HS-5 (cell line): Measurements from ENCODE around the gene HYOU1.
"Not testable (repeated sequence)": the region's sequence is repeated elsewhere in the genome, so short reads cannot be mapped to it uniquely, and the experiment has no call there.

Source experiments
- DNase-seq: peaks from one replicate; pipeline ENCODE4 v3.0.0-alpha.2; 2012; ENCODE audit warnings: low read depth

HYOU1 gene

GRCh38 chr11:119019996-119020395, 37.0 kb downstream of the HYOU1 start:
- no peak for DNase-seq

- DNase-seq, result peak; percentile 96
Observed at GRCh38 chr11:119018074-119018938, 38.7 kb downstream of the HYOU1 start, which contains the start of the genes RPS25 and TRAPPC4. RPS25 (minus strand) TSS chr11:119018343; CDS start chr11:119018284, 59 bp downstream. TRAPPC4 (plus strand) TSS chr11:119018766; CDS start chr11:119018796, 30 bp downstream.

DNA sequence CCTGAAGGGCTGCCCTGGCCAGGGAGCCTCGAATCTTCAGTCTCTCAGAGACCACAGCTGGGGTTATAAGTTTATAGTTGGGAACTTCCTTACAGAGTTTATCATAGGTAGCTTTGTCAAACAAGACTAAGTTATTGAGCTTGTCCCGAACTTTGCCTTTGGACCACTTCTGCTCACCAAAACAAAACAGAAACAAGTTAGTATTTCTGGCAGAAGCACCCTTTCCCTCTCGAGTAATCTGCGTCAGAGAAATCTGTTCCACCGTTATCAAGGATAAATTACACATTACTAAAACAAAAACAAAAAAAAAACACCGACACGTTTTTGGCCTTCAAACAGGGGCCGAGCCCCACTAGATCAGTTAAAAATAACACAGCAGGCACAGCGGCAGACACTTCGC, 39.6 kb downstream of the HYOU1 start:
- DNase-seq, result not testable (repeated sequence)

DNA sequence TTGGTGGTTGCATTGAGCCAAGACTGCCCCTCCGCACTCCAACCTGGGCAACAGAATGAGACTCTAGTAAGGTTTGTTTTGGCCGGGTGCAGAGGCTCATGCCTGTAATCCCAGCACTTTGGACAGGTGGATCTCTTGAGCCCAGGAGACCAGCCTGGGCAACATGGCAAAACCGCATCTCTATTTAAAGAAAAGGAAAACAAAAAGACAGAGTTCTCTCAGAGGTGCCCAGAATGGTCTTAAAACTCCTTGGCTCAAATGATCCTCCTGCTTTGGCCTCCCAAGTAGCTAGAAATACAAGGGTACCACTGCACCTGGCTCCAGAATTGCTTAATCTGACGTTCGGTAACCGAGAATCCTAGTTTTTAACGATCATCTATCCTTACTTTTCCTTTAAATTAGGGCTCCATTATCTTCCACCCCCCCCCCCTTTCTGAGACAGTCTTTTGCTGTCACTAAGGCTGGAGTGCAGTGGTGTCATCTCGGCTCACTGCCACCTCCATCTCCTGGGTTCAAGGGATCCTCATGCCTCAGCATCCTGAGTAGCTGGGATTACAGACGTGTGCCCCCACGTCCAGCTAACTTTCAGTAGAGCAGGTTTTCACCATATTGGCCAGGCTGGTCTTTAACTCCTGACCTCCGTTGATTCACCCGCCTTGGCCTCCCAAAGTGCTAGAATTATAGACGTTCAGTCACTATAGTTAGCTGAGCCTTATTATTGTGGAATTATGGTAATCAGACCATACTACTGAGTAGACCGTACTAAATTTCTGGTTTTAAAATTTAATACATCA, 40.6 kb downstream of the HYOU1 start:
- no peak for DNase-seq

- DNase-seq, result no peak
Observed at GRCh38 chr11:119015054-119015611, 41.9 kb downstream of the HYOU1 start.

DNA sequence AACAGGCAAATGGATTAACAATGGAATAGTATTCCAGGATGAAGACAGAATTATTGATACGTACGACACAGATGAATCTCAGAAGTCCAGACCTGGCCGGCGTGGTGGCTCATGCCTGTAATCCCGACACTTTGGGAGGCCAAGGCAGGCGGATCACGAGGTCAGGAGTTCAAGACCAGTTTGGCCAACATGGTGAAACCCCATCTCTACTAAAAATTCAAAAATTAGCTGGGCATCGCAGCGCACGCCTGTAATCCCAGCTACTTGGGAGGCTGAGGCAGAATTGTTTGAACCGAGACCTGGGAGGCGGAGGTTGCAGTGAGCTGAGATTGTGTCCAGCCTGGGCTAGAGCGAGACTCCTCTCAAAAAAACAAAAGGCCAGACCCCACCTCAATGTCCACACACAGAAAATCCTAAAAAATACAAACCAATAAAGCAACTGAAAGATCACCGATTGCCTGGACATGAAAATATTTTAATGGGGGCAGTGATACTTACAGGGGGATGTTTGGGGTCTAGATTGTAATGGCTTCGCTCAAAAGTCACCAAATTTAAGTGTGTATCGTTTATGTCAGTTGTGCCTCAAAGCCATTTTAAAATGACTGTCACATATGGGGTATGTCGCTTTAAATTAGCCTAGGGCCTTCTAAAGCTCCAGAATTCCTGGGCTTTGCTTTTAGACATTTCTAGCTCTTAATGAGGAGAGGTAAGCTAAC, 42.6 kb downstream of the HYOU1 start:
- no peak for DNase-seq

GRCh38 chr11:119012629-119013170, 44.3 kb downstream of the HYOU1 start:
- no peak for DNase-seq

DNA sequence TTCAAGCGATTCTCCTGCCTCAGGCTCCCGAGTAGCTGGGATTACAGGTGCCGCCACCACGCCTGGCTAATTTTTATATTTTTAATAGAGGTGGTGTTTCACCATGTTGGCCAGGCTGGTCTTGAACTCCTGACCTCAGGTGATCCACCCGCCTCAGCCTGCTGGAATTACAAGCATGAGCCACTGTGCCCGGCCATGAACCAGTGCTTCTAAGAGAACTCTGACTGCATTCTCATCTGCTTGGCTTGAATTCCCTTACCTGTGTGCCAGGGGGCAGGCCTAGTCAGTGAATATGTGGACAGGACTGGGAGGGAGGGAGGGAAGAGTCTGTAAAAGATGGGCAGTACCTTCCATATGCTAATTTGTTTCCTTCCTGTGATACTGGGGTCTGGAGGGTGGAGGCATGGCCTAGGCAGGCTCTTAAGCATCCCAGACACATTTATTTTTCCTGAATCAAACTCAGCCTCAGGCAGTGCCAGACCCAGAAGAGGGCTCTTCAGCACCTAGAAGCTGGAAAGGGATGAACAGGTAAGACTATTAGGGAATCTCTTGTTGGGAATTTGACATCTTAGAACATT, 45.4 kb downstream of the HYOU1 start:
- DNase-seq, result no peak

DNA sequence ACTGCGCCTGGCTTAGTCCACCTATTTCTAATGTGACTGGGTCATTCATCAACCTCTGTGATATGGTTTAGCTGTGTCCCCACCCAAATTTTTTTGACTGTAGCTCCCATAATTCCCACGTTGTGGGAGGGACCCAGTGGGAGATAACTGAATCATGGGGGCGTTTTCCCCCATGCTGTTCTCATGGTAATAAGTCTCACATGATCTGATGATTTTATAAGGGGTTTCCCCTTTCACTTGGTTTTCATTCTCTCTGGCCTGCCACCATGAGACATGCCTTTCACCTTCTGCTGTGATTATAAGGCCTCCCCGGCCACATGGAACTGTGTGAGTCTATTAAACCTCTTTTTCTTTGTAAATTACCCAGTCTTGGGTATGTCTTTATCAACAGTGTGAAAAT, 50.3 kb downstream of the HYOU1 start:
- DNase-seq, result no peak

- peak; percentile 59 for DNase-seq
Observed at GRCh38 chr11:119000906-119001305, 56.1 kb downstream of the HYOU1 start.

DNA sequence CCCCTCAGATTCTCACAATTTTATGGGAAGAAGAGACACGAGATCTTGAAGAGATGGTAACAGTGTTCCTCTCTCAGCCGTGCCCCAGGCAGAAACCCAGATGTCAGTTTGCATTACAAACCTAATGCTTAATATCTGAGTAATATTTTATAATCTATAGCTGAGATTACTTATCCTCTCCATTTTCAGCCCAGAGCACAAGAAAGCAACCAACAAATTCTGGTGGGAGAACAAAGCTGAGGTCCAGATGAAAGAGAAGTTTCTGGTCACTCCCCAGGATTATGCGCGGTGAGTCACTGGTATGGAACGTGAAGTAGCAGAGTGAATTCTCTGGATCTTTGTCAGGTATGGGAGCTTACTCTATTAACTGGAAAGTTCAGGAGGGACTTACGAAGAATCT, 58.2 kb downstream of the HYOU1 start:
- DNase-seq, result peak; percentile 89

GRCh38 chr11:118998388-118998717, 58.7 kb downstream of the HYOU1 start:
- DNase-seq, result no peak

DNA sequence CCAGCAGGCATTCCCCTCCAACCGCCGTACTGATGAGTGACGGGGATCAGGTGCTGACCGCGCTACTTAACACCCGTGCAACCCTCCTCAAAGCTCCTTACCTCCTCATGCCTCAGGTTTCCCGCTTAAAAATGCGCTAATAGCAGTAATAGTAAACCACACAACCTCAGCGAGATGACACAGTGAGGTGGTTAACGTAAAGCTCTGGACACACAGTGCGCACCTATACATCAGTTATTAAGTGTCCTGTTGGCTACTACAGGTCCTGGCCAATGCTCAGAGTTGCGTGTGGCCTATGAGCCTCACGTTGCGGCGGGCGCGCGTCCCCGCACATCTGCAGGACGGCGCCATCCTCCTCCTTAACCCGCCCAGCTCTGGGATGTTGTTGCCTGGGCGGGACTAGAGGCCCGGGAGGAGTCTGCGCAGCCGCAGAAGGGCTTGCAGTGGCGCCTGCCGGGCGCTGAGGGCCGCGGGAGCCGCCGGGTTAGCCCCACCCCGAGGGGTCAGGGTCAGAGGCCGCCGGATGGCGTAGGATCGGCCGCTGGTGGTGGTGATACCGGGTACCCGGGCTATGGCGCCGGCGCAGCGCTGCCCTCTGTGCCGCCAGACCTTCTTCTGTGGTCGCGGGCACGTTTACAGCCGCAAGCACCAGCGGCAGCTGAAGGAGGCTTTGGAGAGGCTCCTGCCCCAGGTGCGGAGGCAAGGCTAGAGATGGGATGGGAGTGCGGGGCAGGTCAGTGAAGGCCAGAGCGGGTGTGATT, 59.2 kb downstream of the HYOU1 start, which contains the start of gene CENATAC:
Gene CENATAC, plus strand, starts transcription at position 512 of the 761 bp plus-strand sequence. Its CDS starts 60 bp downstream, at position 572.
- peak; percentile 75 for DNase-seq

DNA sequence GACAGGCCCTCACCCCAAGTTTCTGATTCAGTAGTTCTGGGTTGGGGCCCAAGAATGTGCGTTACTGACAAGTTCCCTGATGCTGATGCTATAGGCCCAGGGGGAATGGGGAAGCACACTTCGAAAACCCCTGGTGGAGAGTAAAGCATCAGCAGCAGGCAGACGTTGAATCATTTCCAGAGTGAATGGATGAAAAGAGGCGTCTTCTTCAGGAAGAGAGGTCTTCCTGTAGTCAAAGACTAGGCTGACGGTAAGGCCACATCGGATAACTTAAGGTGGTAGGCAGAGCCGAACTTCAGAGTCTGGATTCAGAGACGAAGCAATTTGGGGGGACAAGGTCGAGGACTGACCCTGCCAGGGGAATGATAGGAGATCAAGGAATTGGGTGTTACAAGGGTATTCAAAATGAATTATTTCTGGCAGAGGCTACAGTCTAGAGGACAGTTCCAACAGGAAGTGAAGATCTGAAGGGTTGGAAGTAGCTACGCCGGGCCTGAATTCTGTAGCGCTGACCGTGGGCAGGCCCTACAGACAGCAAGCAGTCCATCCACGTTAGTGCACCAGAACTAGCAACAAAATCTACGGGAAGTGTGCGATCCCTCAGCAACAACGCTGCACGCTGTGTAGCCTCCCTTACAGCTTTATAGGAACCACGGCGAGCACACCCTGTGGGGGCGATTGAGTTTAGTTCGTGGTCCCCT, 59.9 kb downstream of the HYOU1 start:
- no peak for DNase-seq
